Amygdala (tissue), 56 donors: ENCODE results near the gene LCE2D.
"Not testable (repeated sequence)": the region's sequence is repeated elsewhere in the genome, so short reads cannot be mapped to it uniquely, and the experiment has no call there.

ENCODE experiments used
- DNase-seq, 56 donors: peaks; one replicate each; lab custom pipeline; 2025; lab: John Stamatoyannopoulos, UW

LCE2D gene

GRCh38 chr1:152663098-152663497 is at the start of gene LCE2D:
TSS of gene LCE2D (plus strand) at chr1:152663380. CDS start at chr1:152664106, 726 bp downstream.
- DNase-seq = no peak

GRCh38 chr1:152613511-152613910 is 49.7 kb upstream of the LCE2D start, which contains the start of gene LCE3B:
TSS of gene LCE3B (plus strand) at chr1:152613811. CDS start at chr1:152613811, 0 bp downstream.
- no peak for DNase-seq

DNA sequence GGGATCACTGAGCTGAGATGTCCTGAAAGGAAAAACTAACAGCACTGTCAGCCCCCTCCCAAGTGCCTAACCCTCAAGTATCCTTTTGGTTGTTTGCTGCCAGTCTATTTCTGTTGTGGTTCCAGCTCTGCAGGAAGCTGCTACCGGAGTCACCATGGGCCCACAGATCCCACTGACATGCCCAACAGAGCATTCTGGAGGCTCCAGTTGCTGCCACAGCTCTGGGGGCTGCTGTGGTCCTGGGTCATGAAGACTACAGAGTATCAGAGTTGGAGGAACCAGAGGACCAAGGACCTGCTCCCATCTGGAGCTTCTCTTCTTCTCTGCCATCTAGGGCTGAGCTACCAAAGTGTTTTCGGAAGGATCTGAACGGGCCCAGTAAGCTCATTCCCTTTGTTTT is 41.2 kb upstream of the LCE2D start:
- DNase-seq = no peak

DNA sequence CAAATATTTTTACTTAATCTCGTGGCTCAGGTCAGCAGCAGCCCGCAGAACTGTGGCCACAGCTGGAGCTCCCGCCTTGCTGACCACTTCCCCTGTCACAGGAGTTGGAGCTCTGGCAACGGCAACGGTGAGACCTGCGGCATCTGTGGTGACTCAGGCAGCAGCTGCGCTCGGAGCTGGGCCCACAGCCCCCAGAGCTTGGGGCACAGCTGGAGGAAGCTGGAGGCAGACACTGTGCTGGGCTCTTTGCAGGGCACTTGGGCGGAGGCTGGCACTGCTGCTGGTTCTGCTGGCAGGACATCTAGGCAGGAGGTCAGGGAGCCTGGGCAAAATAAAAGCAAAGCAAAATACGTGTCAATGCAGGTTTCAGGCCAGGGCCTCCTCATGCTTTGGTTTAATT is 40.4 kb upstream of the LCE2D start, which contains the start of gene LCE3A:
TSS of gene LCE3A (minus strand) at position 301 of the 400 bp plus-strand sequence. CDS start at position 301, 0 bp downstream.
- no peak for DNase-seq

DNA sequence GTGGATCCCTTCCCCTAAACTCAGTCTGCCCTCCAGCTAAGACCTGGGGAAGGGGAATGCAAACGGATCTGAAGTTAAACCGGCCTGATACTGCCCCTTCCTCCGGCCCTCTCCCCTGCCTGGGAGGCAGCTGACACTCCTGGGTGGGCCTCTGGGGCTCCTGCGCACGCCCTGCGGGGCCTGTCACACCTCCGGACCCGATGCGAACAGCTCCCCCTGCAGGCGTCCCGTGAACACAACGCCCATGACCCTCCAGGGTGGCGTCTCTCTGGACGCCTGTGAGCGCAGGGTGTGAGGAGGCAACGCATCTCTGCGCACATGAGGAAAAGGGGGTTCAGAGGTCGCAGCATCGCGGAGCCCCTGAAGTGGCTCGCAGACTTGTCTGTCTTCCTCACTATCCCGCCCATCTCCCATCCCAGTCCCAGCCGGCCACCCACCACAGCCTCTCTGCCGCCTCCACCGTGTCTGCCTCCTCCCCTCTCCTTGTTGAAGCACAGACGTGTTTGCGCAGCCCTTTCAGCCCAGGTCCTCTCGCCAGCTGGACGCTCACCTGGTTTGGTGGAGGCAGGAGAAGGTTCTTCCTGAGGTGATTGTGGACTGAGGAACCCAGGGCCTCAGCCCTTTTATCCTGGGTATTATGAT is 39.9 kb upstream of the LCE2D start:
- DNase-seq = no peak

- no peak for DNase-seq
Observed at GRCh38 chr1:152626744-152627143, 36.4 kb upstream of the LCE2D start.

DNA sequence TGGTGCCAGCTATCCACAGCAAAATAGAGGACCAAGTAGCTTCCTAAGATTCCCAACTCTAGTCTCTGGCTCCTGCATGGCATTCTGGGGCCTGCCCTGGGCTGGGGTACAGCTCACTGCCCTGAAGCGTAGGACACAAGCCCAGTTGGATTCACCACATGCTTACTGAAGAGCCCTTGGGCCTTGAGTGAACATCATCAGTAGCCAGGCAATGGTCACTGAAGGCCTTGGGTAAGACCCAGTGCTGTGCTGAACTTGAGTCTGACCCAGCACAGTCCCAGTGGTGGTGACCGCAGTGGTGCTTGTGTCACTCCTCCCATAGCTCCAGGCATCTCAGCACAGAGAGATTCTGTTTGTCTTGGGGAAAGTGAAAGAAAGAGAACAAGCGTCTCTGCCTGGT is 32.6 kb upstream of the LCE2D start:
- DNase-seq = no peak

- DNase-seq = no peak
Observed at GRCh38 chr1:152640351-152640750, 22.8 kb upstream of the LCE2D start.

GRCh38 chr1:152643945-152644344 is 19.2 kb upstream of the LCE2D start:
- DNase-seq = no peak

DNA sequence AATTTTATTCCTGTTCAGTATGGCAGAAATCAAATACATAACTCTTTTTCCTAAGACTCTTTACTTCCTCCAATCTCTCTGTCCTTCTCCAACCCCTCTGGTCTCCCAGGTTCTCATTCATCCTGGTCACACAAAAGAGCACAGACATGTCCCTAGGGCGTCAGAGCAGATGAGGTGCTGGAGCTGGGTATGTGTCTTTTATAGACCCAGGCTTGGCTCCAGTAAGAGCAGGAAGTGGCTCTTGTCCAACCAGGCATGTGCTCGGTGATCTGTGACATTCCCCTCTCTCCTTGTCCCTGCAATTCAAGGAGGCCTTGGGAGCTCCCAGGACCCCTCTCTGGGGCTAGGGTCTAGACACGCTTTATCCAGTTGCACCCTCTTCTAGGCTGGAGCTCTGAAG is 18.0 kb upstream of the LCE2D start:
- DNase-seq = no peak

GRCh38 chr1:152646656-152647055 is 16.5 kb upstream of the LCE2D start:
- no peak for DNase-seq

DNA sequence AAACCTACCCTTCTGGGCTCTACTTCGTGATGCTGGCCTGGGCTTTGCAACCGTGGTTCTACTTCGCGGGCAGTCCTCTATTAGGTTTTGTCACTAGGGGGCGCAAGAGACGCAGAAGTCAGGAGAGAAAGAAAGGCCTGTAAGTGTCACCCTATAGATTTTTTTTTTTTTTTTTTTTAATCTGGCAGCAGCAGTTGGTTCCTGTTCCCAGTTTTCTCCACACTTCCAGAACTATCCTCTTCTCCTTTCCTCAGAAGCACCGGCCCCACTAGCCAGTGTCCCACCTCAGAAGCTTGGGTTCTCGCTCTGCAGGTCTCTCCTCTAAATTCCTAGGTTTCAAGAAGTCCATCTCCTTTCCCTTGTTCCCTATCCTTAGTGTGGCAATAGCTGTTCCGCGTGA is 9.1 kb upstream of the LCE2D start:
- DNase-seq = peak in 29 of 56 donors; percentile 0 to 71 (median 6)

DNA sequence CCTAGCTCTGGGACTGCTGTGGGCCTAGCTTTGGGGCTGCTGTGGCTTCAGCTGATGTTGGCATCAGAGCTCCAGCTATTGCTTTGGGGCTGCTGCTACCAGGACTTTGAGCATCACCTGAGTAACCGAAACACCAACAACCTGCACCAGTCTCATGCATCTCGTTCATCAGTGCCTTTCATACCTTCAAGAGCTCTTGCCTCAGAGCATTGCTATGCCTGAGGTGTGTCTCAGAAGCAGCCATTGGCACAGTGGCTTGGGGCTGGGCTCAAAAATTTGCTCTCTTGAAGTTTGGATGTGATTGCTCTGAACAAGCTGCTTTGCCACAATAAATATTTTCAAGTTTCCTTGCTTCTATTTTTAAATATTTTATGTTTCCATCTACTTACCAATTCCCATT is 6.7 kb upstream of the LCE2D start:
- no peak for DNase-seq

DNA sequence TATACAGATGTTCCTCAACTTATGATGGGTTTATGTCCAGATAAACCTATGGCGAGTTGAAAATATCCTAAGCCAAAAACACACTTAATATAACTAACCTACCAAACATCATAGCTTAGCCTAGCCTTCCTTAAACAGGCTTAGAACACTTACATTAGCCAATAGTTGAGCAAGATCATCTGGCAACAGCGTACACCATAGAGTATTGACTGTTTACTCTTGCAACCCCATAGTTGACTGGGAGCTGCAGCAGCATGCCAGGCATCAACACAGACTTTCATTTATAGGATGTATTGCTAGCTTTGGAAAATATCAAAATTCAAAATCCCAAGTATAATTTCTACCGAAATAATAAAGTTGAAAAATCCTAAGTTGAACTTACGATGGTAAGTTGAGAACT is 5.5 kb upstream of the LCE2D start:
- DNase-seq = no peak

DNA sequence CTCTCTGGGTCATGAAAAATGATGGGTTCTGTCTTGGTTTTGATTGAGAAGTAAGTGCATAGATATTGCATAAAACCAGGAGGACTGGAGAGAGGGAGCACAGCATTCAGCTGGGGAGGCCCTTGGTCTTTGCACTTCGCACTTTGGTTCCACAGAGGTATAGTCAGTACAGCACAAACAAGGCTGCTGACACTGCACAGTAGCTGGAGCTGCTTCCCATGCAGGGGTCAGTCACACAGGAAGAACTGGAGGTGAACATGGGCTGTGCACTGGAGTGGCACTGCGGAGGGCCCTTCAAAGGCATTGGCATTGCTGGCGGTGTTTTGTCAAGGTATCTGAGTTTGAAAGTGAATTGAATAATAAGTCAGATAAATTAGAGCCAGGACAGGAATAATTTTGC is 4.5 kb upstream of the LCE2D start:
- DNase-seq = no peak

GRCh38 chr1:152666171-152666570 is 3.0 kb downstream of the LCE2D start:
- DNase-seq = not testable (repeated sequence)

DNA sequence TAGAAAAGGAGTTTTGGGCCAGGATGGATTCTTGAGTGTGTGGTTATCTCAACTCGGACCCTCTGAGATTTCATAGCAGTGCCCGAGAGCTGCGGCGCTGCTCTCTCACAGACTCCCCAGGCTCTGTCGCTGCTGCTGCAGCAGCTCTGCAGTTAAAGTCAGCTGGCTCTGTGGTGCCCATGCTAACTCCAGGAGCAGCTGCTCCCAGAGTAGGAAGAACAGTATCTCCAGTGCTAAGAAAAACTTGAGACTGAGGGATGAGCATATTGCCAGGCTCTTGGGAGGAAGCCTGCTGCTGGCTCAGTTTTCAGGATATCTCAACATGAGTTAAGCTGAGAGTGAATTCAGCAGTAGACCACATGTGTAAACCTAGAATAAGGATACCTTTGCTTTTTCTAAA is 4.5 kb downstream of the LCE2D start:
- DNase-seq = no peak

GRCh38 chr1:152673016-152673415 is 9.8 kb downstream of the LCE2D start:
- no peak for DNase-seq

DNA sequence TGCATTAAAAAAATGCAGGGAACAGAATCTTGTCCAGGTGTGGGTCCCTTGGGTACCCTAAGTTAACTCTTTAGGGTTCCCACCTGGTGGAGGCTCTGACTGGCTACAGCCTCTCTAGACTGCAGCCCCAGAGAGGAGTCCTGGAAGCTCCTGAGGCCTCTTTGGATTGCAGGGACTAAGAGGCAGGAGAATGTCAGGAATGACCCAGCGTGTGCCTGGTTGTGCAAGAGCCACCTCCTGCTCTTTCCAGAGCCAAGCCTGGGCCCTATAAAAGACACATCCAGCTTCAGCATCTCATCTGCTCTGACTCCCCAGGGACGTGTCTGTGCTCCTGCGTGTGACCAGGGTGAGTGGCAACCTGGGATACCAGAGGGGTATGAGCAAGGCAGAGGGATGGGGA is 11.8 kb downstream of the LCE2D start, which contains the start of gene LCE2C:
TSS of gene LCE2C (plus strand) at position 297 of the 400 bp plus-strand sequence. CDS start 737 bp downstream, outside the sequence.
- DNase-seq = not testable (repeated sequence)

- DNase-seq = no peak
Observed at GRCh38 chr1:152679459-152679858, 16.3 kb downstream of the LCE2D start.

DNA sequence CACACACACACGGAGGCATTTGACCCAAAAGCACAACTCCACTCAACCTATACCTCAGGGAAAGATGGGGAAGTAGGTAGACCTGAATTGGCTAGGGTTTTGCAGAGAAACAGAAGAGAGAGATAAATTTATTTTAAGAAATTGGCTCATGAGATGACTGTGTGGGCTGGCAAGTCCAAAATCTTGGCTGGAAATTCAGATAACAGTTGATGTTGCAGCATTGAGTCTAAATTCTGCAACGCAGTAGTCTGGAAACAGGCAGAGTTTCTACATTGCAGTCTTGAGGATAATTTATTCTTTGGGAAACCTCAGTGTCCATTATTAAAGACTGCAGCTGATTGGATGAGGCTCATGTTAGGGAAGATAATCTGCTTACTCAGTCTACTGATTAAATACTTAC is 18.4 kb downstream of the LCE2D start:
- peak in 4 of 56 donors; percentile 1 to 17 (median 8) for DNase-seq

DNA sequence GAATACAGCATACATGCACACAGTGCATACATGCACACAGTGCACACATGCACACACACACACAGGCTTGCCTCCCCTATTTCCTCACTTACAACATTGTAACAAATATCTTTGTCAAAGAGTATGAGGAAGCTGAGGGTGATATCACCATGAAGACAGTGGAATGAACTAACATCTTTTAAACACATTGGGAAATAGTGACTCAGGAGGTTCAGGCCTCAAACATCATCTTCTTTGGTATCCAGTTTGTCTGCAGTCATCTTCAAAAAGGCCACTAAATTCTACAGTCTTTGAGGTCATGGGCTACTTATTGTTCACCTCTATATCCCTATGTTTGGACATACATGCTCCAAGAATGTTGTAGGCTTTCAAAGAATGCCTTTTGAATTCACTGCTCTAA is 20.7 kb downstream of the LCE2D start:
- DNase-seq = no peak

GRCh38 chr1:152685823-152686222 is 22.6 kb downstream of the LCE2D start, which contains the start of gene LCE2B:
TSS of gene LCE2B (plus strand) at chr1:152686123. CDS start at chr1:152686844, 721 bp downstream.
- not testable (repeated sequence) for DNase-seq
